Subcutaneous adipose tissue (tissue), 4 donors: ENCODE results near the gene C10orf67. TPM values are rescaled to one million over a fixed set of nuclear protein-coding genes. Genes with fewer than 3 reads are reported as not detected.

Experiments
- total RNA-seq, 4 donors: library from RNA; depleted of rRNA; stranded (reverse); fragments of >200 nt; gene quantifications; one replicate each; pipeline ENCODE4 v1.1.0, GENCODE V29; 2016
- TF ChIP-seq, protein P1 (sequence below): fragments of 450-650 bp; IDR thresholded peaks from one replicate; pipeline ENCODE4 v1.5.1; 2016; ENCODE audit warnings: low read depth, mild to moderate bottlenecking, control low read depth, antibody characterized with exemption, moderate library complexity

Gene C10orf67
- total RNA-seq, 4 donors from 2014 or later: not detected

DNA sequence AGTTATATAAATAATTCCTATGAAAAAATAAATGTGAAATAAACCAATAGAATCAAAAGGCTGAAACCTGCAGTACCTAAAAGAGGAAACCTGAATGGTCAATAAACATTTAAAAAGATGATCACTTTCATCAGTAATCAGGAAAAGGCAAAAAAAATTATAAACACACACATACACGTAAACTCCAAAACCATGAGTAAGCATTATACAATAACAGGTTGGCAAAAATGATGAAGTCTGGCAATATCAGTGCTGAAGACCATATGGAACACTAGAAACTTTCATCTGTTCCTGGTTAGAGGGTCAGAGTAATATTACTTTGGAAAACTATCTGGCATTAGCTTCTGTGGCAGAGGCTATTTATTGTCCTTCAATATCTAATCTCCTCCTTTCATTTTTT lies 114.0 kb downstream of the C10orf67 start:
- TF ChIP-seq, protein P1, sequence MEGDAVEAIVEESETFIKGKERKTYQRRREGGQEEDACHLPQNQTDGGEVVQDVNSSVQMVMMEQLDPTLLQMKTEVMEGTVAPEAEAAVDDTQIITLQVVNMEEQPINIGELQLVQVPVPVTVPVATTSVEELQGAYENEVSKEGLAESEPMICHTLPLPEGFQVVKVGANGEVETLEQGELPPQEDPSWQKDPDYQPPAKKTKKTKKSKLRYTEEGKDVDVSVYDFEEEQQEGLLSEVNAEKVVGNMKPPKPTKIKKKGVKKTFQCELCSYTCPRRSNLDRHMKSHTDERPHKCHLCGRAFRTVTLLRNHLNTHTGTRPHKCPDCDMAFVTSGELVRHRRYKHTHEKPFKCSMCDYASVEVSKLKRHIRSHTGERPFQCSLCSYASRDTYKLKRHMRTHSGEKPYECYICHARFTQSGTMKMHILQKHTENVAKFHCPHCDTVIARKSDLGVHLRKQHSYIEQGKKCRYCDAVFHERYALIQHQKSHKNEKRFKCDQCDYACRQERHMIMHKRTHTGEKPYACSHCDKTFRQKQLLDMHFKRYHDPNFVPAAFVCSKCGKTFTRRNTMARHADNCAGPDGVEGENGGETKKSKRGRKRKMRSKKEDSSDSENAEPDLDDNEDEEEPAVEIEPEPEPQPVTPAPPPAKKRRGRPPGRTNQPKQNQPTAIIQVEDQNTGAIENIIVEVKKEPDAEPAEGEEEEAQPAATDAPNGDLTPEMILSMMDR: no peak

DNA sequence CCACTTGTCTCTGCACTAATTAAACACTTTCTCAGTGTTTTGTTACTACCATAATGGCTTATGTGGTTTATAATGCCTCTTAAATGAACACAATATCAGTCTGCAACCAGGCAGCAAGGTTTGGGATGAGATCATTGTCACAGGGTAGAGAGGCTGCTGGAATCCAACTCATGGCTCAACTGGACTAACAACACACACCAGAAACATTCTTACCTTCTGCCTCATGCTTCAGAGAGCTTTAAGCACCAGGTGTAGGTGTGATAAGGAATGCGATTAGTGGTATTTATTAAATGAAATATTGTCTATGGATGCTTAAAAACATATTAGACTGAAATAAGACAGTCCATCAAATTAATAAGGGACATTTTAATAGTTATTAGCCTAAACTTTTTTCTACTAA lies 127.1 kb downstream of the C10orf67 start:
- TF ChIP-seq, protein P1: no peak

DNA sequence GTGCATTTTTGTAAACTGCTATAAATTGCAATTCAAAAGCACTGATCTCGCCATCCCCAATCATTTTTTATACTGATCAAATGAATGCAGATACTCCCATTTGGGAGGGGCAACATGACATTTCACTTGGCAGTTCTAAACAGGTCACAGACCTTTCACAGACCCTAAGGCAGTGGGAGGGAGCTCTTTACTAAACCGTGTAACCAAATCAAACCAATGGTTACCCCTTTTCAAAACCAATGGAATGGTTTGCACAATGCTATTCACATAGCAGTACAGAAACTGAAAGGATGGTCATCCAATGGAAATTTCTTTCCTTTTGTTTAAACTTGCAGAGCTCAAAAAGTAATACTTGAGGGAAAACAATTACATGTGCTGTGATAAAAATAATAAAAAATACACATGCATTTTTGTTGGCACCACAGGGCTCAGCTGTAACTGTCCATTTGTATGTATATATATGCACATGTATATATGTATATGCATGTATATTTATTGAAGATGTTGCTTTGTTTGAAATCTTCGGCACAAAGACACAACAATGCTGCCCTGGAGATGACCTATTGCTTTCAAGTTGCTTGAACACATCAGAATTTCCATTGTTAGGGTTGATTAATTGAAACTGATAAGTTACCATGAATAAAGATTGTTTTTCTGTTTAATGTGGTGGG lies 138.5 kb downstream of the C10orf67 start:
- TF ChIP-seq, protein P1: no peak

DNA sequence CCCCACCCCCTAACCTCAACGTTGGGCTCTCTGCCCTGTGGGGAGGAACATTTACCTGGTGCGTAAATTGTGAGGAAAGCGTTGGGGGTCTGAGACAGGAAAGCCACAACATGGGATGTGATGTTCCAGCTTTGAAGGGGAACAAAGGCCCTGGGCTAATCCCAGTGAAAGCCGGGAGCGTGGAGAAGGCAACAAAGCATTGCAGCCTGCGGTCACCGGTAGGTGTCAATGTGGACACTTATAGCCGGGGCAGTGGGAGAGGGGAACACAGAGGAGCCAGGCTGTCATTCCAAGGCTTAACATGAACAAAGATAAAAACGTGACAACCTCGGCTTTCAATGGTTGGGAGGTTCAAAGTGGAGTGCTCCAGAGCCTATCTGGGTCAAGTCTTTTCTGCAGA lies 139.8 kb downstream of the C10orf67 start:
- TF ChIP-seq, protein P1: no peak

DNA sequence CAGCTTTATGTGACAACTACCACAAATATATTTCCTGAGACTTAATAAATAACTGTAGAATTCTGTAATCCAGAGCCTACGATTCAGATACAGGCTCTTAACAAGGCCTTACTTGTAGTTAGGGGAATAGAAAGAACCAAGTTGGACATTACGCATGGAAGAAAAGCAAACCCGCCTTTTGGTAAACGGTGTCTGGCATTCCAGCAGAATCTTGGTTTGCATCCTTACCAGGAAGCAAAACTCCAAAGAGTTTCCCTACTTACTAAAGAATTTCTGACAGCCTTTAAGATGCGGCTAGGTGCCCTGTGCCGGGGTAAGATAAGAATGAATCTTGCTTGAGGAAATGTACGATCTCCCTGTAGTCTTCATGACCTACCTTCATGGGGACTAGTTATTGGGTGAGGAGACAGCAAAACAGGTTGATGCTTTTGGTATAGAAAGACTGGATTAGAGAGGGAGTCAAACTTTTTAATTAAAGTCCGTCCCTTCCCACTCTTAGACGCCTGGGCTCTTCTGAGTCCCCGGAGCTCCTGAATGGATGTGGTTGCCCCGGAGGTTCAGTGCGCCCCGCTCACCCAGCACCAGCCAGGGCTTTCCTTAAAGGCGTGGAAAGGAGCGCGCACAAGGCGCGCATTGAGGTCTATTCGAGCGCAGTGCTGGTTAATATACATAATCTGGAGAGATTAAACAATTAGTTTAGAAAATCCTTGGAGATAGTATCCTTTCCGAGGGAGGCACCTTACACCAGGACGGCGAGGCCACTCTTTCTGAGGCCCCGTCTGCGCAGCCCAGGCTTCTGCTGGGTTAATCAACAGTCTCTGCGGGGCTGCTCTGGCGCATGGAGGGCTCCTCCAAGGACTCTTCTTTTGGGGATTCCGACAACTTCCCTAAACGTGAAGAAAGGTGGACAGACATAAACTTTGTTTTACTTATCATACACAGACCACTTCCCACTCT lies 140.9 kb downstream of the C10orf67 start:
- TF ChIP-seq, protein P1: no peak

DNA sequence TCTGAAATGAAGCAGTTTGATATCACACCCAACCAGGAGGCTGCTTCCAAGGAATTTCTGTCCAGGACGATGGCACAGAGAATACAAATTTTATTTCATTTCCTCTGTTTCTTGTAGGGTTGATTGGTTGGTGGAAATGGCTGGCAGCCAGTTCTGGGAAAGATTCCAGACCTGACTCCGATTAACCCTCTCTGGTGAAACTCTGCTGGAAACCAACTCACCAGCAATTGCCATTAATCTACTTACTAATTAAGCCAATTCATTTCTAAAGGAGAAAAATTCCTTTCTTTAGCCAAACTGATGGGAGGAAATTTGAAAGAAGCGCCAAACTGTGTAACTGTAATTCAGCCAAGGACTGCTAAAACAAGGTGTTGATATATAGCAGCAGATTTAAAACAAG lies 141.8 kb downstream of the C10orf67 start:
- TF ChIP-seq, protein P1: no peak

DNA sequence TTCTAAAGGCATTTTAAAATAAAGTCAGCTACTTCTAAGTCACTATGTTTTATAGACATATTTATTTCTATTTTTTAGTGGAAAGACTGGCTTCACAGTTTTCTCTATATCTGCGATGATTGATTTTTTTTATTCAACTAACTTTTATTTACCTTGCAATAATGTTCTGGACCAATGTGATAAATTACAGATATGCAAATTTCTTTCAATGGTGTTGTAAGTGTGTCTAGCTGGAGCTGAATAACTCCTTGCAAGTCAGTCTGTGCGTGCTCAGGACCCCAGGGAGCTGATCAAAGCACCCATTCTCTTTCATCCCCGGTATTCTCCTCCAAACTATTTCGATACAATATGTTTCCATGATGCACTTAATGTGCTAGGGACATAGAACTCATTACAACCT lies 142.8 kb downstream of the C10orf67 start:
- TF ChIP-seq, protein P1: no peak
